NT2/D1 (cell line): ENCODE measurements around the gene GORASP1.

Source experiments
- DNase-seq: peaks from one replicate; pipeline ENCODE4 v3.0.0-alpha.2; 2011; ENCODE audit warnings: low read depth, low spot score
- H3K27me3 ChIP-seq: 2 replicates; pipeline ENCODE4 v1.6.0; 2011; ENCODE audit warnings: mild to moderate bottlenecking; ENCODE audit not compliant: insufficient read length, insufficient read depth
- H3K36me3 ChIP-seq: 2 replicates; pipeline ENCODE4 v1.6.1; 2011; ENCODE audit warnings: mild to moderate bottlenecking, low read length, mixed read lengths; ENCODE audit not compliant: insufficient read depth, insufficient read length
- H3K4me1 ChIP-seq: 2 replicates; pipeline ENCODE4 v1.5.1; 2011; ENCODE audit not compliant: insufficient read depth, insufficient read length
- H3K4me3 ChIP-seq: 2 replicates; pipeline ENCODE4 v1.5.1; 2011; ENCODE audit warnings: low read depth; ENCODE audit not compliant: insufficient read length
- H3K9ac ChIP-seq: 2 replicates; pipeline ENCODE4 v1.6.0; 2011; ENCODE audit warnings: low read depth; ENCODE audit not compliant: insufficient read length
- H3K9me3 ChIP-seq: 2 replicates; pipeline ENCODE4 v1.5.1; 2011; ENCODE audit warnings: mild to moderate bottlenecking, low read length; ENCODE audit not compliant: insufficient read depth
- SUZ12 ChIP-seq: IDR thresholded peaks from 2 replicates; pipeline ENCODE4 v1.6.1; 2011; ENCODE audit not compliant: insufficient read length, insufficient read depth; ENCODE audit errors: extremely low read depth
- YY1 ChIP-seq: IDR thresholded peaks from 2 replicates; pipeline ENCODE4 v1.6.1; 2011; ENCODE audit not compliant: insufficient read length, insufficient read depth
- ZNF274 ChIP-seq: IDR thresholded peaks from 2 replicates; pipeline ENCODE4 v1.6.1; 2011; ENCODE audit warnings: mild to moderate bottlenecking, low read depth, low read length

Gene GORASP1

DNA sequence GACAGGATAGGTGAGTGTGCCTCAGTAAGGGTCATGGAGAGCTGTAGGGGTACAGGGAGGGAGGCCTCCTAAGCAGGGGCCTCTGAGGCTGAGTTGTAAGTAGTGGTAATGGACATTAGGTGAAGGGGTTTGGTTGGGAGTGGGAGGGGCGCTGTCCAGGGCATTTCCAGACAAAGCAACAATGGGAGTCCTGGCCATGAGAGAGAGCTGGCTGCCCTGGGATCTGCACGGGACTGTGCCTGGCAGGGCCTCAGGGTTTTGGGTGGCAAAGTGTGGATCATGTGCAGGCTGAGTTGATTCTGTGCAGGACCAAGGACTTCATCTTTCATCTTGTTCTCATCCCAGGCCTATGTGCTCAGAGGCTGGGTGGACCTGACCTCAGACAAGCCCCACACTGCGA lies 4.7 kb upstream of the GORASP1 start:
- Histone ChIP-seq H3K36me3 (peaks cover 4% of the 10 kb centered on the region), H3K9me3 (no peaks in the 10 kb centered on the region), H3K4me1 (no peaks in the 10 kb centered on the region), H3K4me3 (no peak overlapping the region), H3K9ac (no peak overlapping the region), H3K27me3 (peaks cover 15% of the 10 kb centered on the region)
- no peak for TF ChIP-seq ZNF274
- TF ChIP-seq SUZ12, result no peak
- no peak for TF ChIP-seq YY1
- no peak for DNase-seq

DNA sequence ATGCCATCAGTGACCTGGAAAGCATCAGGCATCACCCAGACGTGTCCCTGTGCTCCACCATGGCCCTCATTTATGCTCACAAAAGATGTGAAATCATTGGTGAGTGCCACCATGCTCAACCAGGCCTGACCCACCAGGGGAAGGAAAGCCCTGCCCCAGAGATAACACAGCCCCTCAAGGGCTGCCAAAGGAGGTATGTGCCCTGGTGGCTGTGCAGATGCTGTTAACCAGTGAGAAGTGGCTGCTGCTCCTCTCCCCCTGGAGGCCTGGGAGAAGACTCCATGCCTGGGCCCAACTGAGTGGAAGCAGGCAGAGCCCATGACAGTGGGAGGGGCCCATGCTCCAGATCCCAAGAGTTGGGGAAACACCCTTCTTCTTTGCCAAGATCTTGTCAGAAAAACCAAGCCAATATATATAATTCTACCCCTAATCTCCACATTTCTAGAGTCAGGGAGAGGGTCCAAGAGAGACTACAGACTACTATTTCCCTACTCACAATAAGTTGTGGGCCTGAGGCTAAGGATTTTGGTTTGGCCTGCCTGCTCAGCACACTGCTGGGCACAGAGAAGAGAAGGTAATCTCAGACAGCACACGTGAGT lies 2.7 kb upstream of the GORASP1 start:
- TF ChIP-seq ZNF274 (no peak), YY1 (no peak), SUZ12 (no peak)
- Histone ChIP-seq H3K4me3 (no peak overlapping the region), H3K27me3 (peaks cover 22% of the 10 kb centered on the region), H3K4me1 (no peaks in the 10 kb centered on the region), H3K9ac (no peak overlapping the region), H3K9me3 (no peaks in the 10 kb centered on the region), H3K36me3 (peaks cover 4% of the 10 kb centered on the region)
- DNase-seq, result no peak

DNA sequence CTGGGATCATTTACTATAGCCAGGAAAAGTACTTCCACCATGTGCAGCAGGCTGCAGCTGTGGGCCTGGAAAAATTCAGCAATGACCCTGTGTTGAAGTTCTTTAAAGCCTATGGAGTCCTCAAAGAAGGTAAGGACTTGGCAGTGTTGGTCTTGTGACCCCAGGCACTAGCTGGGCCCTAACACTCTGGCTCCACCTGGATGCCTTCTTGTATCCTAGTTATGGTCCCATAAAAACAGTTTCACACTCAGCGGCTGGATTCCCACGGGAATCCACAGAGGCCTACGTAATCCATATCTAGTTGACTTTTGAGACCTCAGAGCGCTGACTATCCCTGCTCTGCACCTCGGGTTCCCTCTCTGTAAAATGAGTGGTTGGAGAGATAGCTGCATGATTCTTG lies 1.7 kb upstream of the GORASP1 start:
- TF ChIP-seq YY1, result no peak
- no peak for TF ChIP-seq ZNF274
- no peak for TF ChIP-seq SUZ12
- no peak for DNase-seq
- Histone ChIP-seq H3K27me3 (peaks cover 22% of the 10 kb centered on the region), H3K4me3 (no peak overlapping the region), H3K9ac (no peak overlapping the region), H3K9me3 (no peaks in the 10 kb centered on the region), H3K36me3 (peaks cover 4% of the 10 kb centered on the region), H3K4me1 (no peaks in the 10 kb centered on the region)

DNA sequence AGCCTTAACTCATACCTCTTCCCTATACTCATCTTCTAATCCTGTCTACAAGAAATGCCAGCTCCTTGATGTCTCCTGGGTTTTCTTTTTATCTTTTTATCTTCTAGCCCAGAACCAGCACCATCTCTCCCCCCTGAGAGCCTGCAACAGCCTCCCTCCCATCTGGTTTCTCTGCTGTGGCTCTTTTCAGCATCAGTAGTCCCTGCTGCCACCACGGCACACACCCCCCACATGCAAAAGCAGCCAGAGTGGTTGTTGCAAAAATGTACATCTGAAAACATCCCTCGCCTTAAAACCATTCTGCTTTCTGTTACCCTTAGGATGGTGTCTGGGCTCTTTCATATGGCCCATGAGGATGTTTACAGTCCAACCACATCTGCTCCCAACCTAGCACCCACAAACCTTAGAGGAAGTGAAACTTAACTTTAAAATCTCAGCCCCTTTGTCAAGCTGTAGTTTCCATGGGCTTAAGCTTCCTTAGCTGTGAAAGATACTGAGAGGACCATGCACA lies 828 bp upstream of the GORASP1 start:
- H3K4me3 ChIP-seq, result peak overlapping the region; percentile 82
- peak overlapping the region; percentile 91 for H3K9ac ChIP-seq
- no peaks in the 10 kb centered on the region for H3K9me3 ChIP-seq
- peaks cover 7% of the 10 kb centered on the region for H3K36me3 ChIP-seq
- no peaks in the 10 kb centered on the region for H3K4me1 ChIP-seq
- no peak for DNase-seq
- peaks cover 22% of the 10 kb centered on the region for H3K27me3 ChIP-seq
- TF ChIP-seq ZNF274 (no peak), SUZ12 (no peak), YY1 (no peak)

DNA sequence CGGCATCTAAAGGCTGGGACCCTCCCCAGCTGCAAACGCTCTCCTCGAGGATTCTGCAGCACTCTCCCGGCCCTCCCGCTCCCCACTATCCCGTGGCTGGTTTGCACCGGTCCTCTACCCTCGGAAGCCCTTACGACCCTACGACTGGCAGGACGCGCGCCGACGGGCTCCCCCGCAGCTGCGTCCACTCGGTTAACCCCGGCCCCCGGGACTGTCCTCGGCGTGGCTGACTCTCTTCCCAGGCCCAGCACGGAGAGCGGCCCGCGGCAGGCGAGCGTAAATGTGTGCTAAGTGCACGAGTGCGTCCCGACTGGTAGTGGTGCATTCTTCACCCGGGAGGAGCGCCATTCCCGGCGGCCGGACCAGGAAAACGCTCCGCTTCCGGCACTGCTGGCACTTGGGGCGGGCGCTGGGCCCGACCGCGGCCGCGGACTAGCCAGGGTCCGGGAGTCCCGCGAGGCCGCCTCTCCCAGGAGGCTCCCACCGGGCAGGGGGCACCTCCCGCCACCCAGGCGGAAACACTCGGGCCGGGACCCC lies 508 bp downstream of the GORASP1 start:
- peak overlapping the region; percentile 91 for H3K9ac ChIP-seq

DNA sequence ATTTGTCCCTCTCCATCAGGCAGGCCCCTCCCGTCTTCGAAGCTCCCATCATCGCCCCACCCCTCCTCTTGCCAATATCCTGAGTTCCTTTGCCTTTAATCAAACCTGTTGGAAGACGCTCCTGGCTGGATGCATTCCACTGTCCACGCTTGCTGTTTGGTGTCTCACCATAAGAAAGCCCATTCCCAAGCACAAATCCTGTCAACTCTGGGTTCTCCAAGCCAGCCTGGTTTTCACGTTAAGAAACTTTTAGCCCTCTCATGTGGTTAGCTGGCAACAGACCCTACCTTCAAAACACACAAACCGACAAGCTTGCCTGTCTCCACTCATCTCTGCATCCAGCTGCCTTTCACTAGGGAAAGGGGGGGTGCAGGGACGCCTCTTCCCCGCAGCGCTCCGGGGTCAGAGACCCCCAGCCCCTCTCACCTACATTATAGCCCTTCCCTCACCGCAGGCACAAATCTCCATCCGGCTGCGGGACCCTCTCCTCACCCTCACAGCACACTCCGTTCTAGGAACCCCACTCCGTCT lies 1.1 kb downstream of the GORASP1 start:
- Histone ChIP-seq H3K27me3 (peaks cover 22% of the 10 kb centered on the region), H3K36me3 (peaks cover 15% of the 10 kb centered on the region), H3K9me3 (no peaks in the 10 kb centered on the region), H3K9ac (peak overlapping the region; percentile 91), H3K4me1 (peaks cover 3% of the 10 kb centered on the region), H3K4me3 (peak overlapping the region; percentile 82)
- TF ChIP-seq SUZ12 (no peak), ZNF274 (no peak), YY1 (no peak)
- no peak for DNase-seq

More for the DNA sequence above, 508 bp downstream of the GORASP1 start:
- Histone ChIP-seq H3K4me1 (peaks cover 3% of the 10 kb centered on the region), H3K27me3 (peaks cover 22% of the 10 kb centered on the region), H3K36me3 (peaks cover 15% of the 10 kb centered on the region), H3K4me3 (peak overlapping the region; percentile 82), H3K9me3 (no peaks in the 10 kb centered on the region)
- no peak for DNase-seq
- no peak for TF ChIP-seq SUZ12

DNA sequence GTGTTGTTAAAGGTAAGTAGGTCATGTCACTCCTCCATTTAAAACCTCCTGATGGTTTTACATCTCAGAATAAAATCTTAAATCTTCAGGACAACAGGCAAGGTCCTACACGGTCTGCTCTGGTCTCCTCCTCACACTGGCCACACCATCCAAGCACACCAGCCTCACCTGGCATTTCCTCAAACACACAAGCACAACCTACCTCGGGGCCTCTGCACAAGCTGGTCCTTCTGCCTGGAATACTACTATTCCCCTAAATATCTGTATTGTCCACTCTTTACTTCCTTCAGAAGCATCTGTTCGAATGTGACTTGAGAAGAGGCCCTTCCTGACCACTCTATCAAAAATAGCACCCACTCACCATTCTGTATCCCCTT lies 1.8 kb downstream of the GORASP1 start:
- Histone ChIP-seq H3K9ac (no peak overlapping the region), H3K4me1 (peaks cover 7% of the 10 kb centered on the region), H3K4me3 (no peak overlapping the region)

More for the DNA sequence above, 1.8 kb downstream of the GORASP1 start:
- peaks cover 15% of the 10 kb centered on the region for H3K36me3 ChIP-seq
- no peak for DNase-seq
- H3K9me3 ChIP-seq, result no peaks in the 10 kb centered on the region
- TF ChIP-seq SUZ12 (no peak), ZNF274 (no peak)
- peaks cover 22% of the 10 kb centered on the region for H3K27me3 ChIP-seq
